Measurements from ENCODE around the gene NME1. TPM values are rescaled to one million over a fixed set of nuclear protein-coding genes. Genes with fewer than 3 reads are reported as not detected.
"Not testable (repeated sequence)": the region's sequence is repeated elsewhere in the genome, so short reads cannot be mapped to it uniquely, and the experiment has no call there.

NME1 gene
- total RNA-seq, 2 donors from 2014 or later = 17.5 to 27.2 TPM

- Histone ChIP-seq H3K4me3 (peak overlapping the region in 1 of 2 donors; percentile 23), H3K36me3 (replicated peaks in 1 of 2; ENCODE audit: insufficient read depth in 1 of 2, low read depth in 2 of 2) (no peaks in the 10 kb centered on the region), H3K27ac (peak overlapping the region; percentile 94 to 100 (median 98)), H3K27me3 (no peaks in the 10 kb centered on the region), H3K9me3 (no peaks in the 10 kb centered on the region), H3K4me1 (peaks cover 54% of the 10 kb centered on the region)
- TF ChIP-seq POLR2A (IDR thresholded peaks at IDR 0.05) (peak; percentile 95 to 99 (median 99)), CTCF (IDR thresholded peaks at IDR 0.05) (peak in 1 of 7 experiments; percentile 4)
- DNase-seq (peak; percentile 91 to 98 (median 95)), ATAC-seq (peak; percentile 72)
- WGBS, 2 donors = 5 to 7% methylated on average over 23 of the region's 23 CpGs
- intact Hi-C loops (cut with DNase I) = no loop called here
Observed at GRCh38 chr17:51121620-51122472, 31.5 kb upstream of the NME1 start.

GRCh38 chr17:51122473-51123115 is 30.8 kb upstream of the NME1 start:
- intact Hi-C loops (cut with DNase I) = not testable (repeated sequence)
- WGBS, 2 donors = 72 to 82% methylated on average over 10 of the region's 10 CpGs

GRCh38 chr17:51124640-51125503 is 28.5 kb upstream of the NME1 start:
- ATAC-seq (no peak), DNase-seq (no peak)
- Histone ChIP-seq H3K9me3 (no peaks in the 10 kb centered on the region), H3K4me3 (no peak overlapping the region), H3K27me3 (no peaks in the 10 kb centered on the region), H3K36me3 (replicated peaks in 1 of 2; ENCODE audit: insufficient read depth in 1 of 2, low read depth in 2 of 2) (no peaks in the 10 kb centered on the region), H3K4me1 (peaks cover 43% of the 10 kb centered on the region), H3K27ac (peak overlapping the region in 3 of 4 donors; percentile 19 to 80 (median 78))
- WGBS, 2 donors = 81 to 82% methylated on average over 5 of the region's 5 CpGs
- intact Hi-C loops (cut with DNase I) = no loop called here
- TF ChIP-seq POLR2A (IDR thresholded peaks at IDR 0.05) (no peak), CTCF (IDR thresholded peaks at IDR 0.05) (no peak)

More at GRCh38 chr17:51122473-51123115, 30.8 kb upstream of the NME1 start:
- DNase-seq; H3K27me3 ChIP-seq; H3K36me3 ChIP-seq (replicated peaks in 1 of 2; ENCODE audit: insufficient read depth in 1 of 2, low read depth in 2 of 2); H3K4me3 ChIP-seq; ATAC-seq; H3K9me3 ChIP-seq: not testable (repeated sequence)
- Histone ChIP-seq H3K4me1 (peaks cover 52% of the 10 kb centered on the region), H3K27ac (peak overlapping the region; percentile 94 to 100 (median 98))

GRCh38 chr17:51128076-51128475 is 25.3 kb upstream of the NME1 start:
- Histone ChIP-seq H3K4me1 (peaks cover 38% of the 10 kb centered on the region), H3K9me3 (no peaks in the 10 kb centered on the region), H3K36me3 (replicated peaks in 1 of 2; ENCODE audit: insufficient read depth in 1 of 2, low read depth in 2 of 2) (no peaks in the 10 kb centered on the region), H3K4me3 (no peak overlapping the region), H3K27me3 (no peaks in the 10 kb centered on the region), H3K27ac (no peak overlapping the region)
- intact Hi-C loops (cut with DNase I) = no loop called here
- ATAC-seq = no peak
- WGBS, 2 donors = 70 to 71% methylated on average over 3 of the region's 3 CpGs
- no peak for TF ChIP-seq POLR2A (IDR thresholded peaks at IDR 0.05)
- TF ChIP-seq CTCF (IDR thresholded peaks at IDR 0.05) = no peak
- peak in 1 of 4 donors; percentile 29 for DNase-seq

GRCh38 chr17:51132964-51133319 is 20.4 kb upstream of the NME1 start:
- ATAC-seq = peak; percentile 50
- DNase-seq = no peak
- no peaks in the 10 kb centered on the region for H3K36me3 ChIP-seq (replicated peaks in 1 of 2; ENCODE audit: insufficient read depth in 1 of 2, low read depth in 2 of 2)
- intact Hi-C loops (cut with DNase I) = no loop called here
- no peaks in the 10 kb centered on the region for H3K9me3 ChIP-seq
- peaks cover 10% of the 10 kb centered on the region for H3K4me1 ChIP-seq
- no peak overlapping the region for H3K4me3 ChIP-seq
- H3K27ac ChIP-seq = peak overlapping the region in 2 of 4 donors; percentile 17 to 20
- TF ChIP-seq CTCF (IDR thresholded peaks at IDR 0.05) = no peak
- H3K27me3 ChIP-seq = no peaks in the 10 kb centered on the region
